NCI-H2227 (cell line): ENCODE data around the gene P4HA1.

Source experiments
- DNase-seq: peaks from one replicate; lab custom pipeline; 2025; ENCODE audit not compliant: unreplicated experiment; lab: John Stamatoyannopoulos, UW

P4HA1 gene

GRCh38 chr10:73094986-73095480 is 1.6 kb downstream of the P4HA1 start:
- no peak for DNase-seq

DNA sequence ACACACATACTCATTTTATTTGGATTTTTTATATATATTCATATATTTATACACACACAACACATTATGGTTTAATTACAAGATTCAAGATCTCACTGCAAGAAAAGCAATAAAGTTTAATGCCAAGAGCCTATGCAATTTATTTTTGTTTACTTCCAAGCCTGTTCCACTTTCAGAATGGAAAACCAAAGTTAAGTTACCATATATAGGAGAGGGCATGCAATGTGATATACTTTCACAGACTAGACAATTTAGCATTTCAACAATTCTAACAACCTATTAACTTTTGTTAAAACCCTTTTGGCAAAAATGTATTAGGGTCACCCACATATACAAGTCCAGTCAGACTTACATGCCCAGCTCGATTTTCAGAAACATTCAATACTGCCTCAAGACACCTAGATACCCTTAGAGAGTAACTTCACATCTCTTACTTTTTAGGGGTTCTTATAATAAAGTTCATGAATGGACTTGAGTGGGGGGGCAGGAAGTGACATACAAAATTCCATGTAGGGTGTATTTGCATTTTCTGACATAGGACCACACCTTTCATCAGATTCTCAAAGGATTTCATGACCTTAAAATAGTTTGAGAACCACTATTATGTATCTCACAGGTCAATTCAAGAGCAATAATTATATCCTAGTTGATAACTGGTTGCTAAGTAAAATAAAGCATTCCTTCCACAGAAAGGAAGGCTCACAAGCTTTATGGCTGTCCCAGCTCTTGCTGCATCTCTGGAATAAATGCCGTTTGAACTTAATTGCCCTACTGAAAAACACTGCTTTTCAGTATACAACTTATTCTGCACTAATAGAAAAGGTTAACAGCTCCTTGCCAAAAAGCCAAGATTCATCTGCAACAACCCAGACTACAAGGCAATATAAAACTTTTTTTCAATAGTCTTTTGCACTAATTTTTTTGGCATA is 2.5 kb downstream of the P4HA1 start:
- no peak for DNase-seq

DNA sequence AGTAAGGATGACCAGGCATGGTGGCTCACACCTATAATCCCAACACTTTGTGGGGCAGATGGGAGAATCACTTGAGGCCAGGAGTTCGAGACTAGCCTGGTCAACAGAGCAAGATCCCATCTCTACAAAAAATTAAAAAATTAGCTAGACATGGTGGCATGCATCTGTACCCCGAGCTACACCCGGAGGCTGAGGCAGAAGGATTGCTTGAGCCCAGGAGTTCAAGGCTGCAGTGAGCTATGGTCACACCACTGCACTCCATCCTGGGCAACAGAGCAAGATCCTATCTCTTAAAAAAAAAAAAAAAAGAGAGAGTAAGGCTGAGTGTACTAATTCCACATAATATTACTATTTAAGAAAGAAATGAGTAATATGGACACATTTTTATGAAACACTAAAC is 3.8 kb downstream of the P4HA1 start:
- DNase-seq = no peak

DNA sequence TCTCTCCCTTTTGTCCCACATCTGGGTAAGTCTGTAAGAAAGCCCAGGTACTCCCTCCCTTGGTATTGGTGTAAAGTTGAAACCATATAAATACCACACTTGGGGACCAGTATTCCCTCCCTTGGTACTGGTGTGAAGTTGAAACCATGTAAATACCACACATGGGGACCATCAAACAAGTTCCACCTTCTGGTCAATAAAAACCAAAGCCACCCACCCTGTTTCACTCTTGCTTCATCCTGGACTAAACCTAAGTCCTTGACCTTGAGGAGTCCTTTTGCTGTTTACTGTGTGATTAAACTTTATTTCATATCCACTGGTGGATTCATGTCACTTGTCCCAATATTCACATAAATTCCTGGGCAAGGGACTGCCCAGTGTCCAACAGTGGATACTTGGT is 8.4 kb downstream of the P4HA1 start:
- no peak for DNase-seq

- no peak for DNase-seq
Observed at GRCh38 chr10:73086816-73087215, 9.8 kb downstream of the P4HA1 start.

GRCh38 chr10:73084209-73084608 is 12.5 kb downstream of the P4HA1 start:
- DNase-seq = no peak

DNA sequence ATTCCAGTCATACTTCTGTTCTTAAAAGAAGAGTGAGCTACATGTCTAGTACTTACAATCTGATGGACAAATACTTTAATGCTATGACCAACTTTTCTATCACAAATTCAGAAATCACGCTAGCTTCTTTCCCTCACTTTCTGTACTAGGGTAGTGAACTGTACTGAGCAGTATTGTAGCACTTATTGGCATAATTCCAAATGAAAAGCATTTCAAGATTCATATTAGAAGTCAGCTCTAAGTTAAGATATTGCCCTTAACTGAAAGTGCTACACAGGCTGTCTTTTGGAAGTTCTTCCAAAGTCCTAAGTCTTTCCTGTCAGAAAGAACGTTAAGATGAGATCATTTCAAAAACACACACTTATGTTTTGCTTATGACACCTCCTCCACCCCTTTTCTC is 13.4 kb downstream of the P4HA1 start:
- no peak for DNase-seq

DNA sequence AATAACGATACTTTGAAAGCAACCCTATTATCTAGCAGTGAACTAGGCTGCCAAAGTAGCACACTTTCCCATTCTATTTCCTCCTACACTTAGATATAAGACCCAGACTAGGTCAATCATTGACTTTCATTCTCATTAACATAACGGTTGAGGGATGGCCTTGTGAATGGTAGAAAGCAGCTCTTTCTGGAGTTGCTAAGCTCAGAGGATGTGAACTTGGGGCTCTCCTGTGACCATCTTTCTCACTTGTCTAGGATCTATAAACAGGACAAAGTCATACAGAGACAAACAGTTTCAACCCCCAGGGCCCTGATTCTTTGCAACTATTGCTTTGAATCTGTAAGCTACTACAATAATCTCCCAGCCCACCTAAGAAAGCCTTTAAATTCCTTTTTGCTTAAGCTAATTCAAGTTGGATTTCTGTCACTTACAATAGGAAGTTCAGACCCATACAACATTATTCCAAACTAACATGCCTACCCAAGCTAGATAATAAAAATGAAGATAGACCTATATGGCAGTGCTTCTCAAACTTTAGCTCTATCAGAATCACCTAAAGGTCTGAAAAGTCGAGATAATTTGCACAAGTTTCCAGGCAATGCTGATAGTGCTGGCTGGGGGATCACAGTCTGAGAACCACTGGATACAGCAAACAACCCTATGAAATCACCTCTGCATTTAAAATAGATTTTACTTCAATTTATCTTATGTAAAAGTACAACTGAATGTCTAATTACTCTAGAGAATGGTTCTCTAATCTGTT is 16.7 kb downstream of the P4HA1 start:
- DNase-seq = no peak

DNA sequence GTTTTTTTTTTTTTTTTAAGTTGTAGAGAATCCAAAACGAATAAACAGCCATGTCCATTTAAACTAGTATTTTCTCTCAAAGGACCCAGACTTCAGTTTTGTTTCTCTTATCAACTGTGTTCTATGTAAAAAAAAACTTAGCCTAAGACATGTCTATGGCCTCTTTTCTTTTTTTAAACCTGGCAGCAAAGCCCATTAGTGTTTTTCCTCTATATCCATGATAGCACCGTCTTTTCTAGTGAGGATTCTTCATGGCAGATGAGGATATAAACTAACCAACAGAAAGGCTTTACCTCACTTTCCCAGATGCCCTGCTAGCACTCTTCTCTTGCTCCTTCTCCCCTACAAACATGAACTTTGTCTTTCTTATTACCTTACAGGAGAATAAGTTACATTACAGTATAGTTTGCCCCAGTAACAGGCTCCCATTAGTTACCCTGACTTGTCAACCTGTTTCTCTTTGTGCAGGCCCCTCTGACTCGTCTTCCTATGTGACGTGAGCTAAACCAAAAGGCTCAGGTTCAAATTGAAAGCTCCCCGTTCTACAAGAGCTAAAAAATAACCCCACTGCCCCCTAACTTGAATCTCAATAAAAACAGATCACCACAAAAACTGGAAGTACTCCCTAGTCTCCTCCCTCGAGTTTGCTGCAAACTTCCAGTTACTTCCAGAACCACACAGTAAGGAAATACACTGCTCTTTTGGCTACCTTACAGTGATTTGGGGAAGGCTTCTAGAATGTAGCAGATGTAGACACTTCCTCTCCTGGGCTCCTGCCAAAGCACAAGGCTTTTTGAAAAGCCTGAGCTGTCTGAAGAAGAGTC is 20.1 kb downstream of the P4HA1 start:
- no peak for DNase-seq

- DNase-seq = no peak
Observed at GRCh38 chr10:73075829-73076228, 20.8 kb downstream of the P4HA1 start.

GRCh38 chr10:73073627-73074026 is 23.0 kb downstream of the P4HA1 start:
- no peak for DNase-seq

- DNase-seq = no peak
Observed at GRCh38 chr10:73065441-73065840, 31.2 kb downstream of the P4HA1 start.

- no peak for DNase-seq
Observed at GRCh38 chr10:73061743-73062142, 34.9 kb downstream of the P4HA1 start.

DNA sequence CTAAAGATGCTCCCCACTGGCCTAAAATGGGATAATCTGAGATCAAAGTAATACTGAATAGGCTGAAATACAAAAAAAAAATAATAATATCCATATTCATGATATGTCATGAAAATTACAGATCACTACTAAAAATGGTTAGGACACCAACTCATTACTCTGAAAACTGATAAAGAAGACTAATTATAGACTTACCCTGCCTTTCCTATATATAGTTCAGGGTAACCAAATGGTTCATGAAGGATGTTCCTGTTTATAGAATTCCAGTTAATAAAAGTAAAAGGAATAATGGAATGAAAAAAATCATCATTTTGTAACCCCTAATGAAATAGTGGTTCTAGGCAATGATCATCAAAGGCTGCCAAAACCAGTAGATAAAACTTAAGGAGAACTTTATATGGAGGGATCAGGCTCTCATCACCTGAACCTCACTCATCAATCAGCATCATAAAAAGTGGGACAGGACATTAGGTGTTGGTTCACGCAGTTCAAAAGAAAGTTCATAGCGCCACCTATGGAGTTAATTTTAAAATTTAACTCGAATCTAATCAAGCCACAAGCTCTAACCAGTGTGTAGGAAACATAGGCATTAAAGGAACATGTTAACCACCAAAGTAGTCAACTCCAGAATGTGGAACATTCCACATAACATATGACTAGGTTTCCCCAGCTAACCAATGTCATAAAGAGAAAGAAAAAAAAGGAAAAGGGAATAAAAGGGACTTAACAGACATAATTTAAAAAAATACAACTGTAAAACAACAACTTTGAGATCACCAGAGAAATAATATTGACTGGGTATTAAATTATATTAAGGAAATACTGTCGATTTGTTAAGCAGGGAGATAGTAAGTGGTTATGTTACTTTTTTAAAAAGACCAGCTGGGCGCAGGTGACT is 35.7 kb downstream of the P4HA1 start:
- peak; percentile 28 for DNase-seq

- no peak for DNase-seq
Observed at GRCh38 chr10:73060173-73060572, 36.5 kb downstream of the P4HA1 start.

- no peak for DNase-seq
Observed at GRCh38 chr10:73058057-73058591, 38.5 kb downstream of the P4HA1 start.

- no peak for DNase-seq
Observed at GRCh38 chr10:73054286-73054685, 42.4 kb downstream of the P4HA1 start.

DNA sequence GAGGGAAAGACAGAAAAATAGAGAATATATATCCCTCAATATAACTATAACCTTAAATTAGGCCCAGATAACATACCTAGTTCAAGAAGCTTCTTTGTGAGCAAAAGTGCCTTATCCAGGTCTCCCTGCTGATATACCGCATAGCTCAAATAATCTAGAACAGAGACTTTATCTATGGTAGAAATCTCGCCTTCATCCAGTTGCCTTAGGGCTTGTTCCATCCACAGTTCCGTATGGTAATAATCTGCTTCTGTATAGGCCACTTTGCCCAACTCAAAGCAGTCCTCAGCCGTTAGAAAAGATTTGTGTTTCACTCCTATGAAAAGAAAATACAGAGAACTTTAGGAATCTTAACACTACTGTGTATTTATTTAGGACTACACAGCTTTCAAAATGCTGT is 43.4 kb downstream of the P4HA1 start:
- no peak for DNase-seq

GRCh38 chr10:73044378-73045285 is 52.0 kb downstream of the P4HA1 start:
- no peak for DNase-seq
